OCI-LY7 (cell line): ENCODE measurements around the gene NAP1L3. TPM values are rescaled to one million over a fixed set of nuclear protein-coding genes. Genes with fewer than 3 reads are reported as not detected.
A peak's percentile ranks its signal among the peaks of the same experiment; 100 is the strongest.

Experiments used
- BruUV-seq: library from RNA; stranded (reverse); fragments of 400-500 nt; replicated peaks from 2 replicates; lab custom pipeline; 2021; lab: Mats Ljungman, UMichigan
- CTCF ChIA-PET: fragments of 300-600 bp; sonication (Branson Sonifier 250); formaldehyde crosslinking; loops from one replicate; lab custom pipeline; 2022; ENCODE audit warnings: antibody characterized with exemption; ENCODE audit not compliant: unreplicated experiment; lab: Charles Lee
- POLR2A ChIA-PET: fragments of 300-600 bp; sonication (Branson Sonifier 250); formaldehyde crosslinking; loops from one replicate; lab custom pipeline; 2022; ENCODE audit warnings: antibody characterized with exemption; lab: Charles Lee
- DNase-seq: peaks from one replicate; pipeline ENCODE4 v3.0.0-alpha.2; 2015; ENCODE audit warnings: low spot score
- H2AFZ ChIP-seq: fragments of 200-600 bp; sonication (generic), shearing (Covaris generic); 2 replicates; pipeline ENCODE4 v1.6.1; 2014; ENCODE audit warnings: mild to moderate bottlenecking, antibody characterized with exemption, low read length, moderate library complexity
- H3K27ac ChIP-seq: fragments of 200-600 bp; sonication (generic); 2 replicates; pipeline ENCODE4 v1.5.1; 2014; ENCODE audit warnings: mixed run types, low read depth, mild to moderate bottlenecking, moderate library complexity, low read length, inconsistent platforms; ENCODE audit not compliant: poor library complexity, severe bottlenecking
- H3K36me3 ChIP-seq: fragments of 200-600 bp; sonication (generic); 2 replicates; pipeline ENCODE4 v1.6.1; 2014; ENCODE audit warnings: mild to moderate bottlenecking, antibody characterized with exemption, low read length, moderate library complexity, mixed read lengths; ENCODE audit not compliant: insufficient read depth
- H3K4me1 ChIP-seq: fragments of 200-600 bp; sonication (generic); 2 replicates; pipeline ENCODE4 v1.5.1; 2014; ENCODE audit warnings: mild to moderate bottlenecking, low read length; ENCODE audit not compliant: insufficient read depth, poor library complexity, severe bottlenecking
- H3K4me2 ChIP-seq: fragments of 200-600 bp; sonication (generic); 2 replicates; pipeline ENCODE4 v1.6.1; 2014; ENCODE audit warnings: mild to moderate bottlenecking, low read length
- H3K4me3 ChIP-seq: fragments of 200-600 bp; sonication (generic); 2 replicates; pipeline ENCODE4 v1.5.1; 2014; ENCODE audit warnings: mild to moderate bottlenecking, low read depth, low read length; ENCODE audit not compliant: poor library complexity, severe bottlenecking
- H3K79me2 ChIP-seq: fragments of 200-600 bp; sonication (generic); 2 replicates; pipeline ENCODE4 v1.6.1; 2016; ENCODE audit warnings: low read depth, mild to moderate bottlenecking, low read length, moderate library complexity, mixed read lengths; ENCODE audit not compliant: insufficient read depth
- H3K9me2 ChIP-seq: fragments of 200-600 bp; sonication (generic); 2 replicates; pipeline ENCODE4 v1.6.1; 2016; ENCODE audit warnings: mild to moderate bottlenecking, low read length, mixed read lengths; ENCODE audit not compliant: insufficient read depth
- H3K9me3 ChIP-seq: fragments of 200-600 bp; sonication (generic); 2 replicates; pipeline ENCODE4 v1.6.1; 2014; ENCODE audit warnings: mild to moderate bottlenecking, mixed run types, low read length, mixed read lengths
- H4K20me1 ChIP-seq: fragments of 200-600 bp; sonication (generic); 2 replicates; pipeline ENCODE4 v1.6.1; 2014; ENCODE audit warnings: mild to moderate bottlenecking, antibody characterized with exemption, low read length, moderate library complexity, mixed read lengths; ENCODE audit not compliant: insufficient read depth
- CTCF ChIP-seq: fragments of 200-600 bp; sonication (generic); conservative IDR thresholded peaks from 2 replicates; pipeline ENCODE4 v1.5.1; 2014; ENCODE audit warnings: mild to moderate bottlenecking, antibody characterized with exemption, low read length, moderate library complexity, mixed read lengths
- EZH2phosphoT487 ChIP-seq: fragments of 200-600 bp; sonication (generic); IDR thresholded peaks from 2 replicates; pipeline ENCODE4 v1.6.1; 2018; ENCODE audit warnings: low read depth, borderline replicate concordance, mild to moderate bottlenecking, mixed run types, antibody characterized with exemption, low read length, moderate library complexity, mixed read lengths
- intact Hi-C: fragments of 100-400 bp; cut with micrococcal nuclease; formaldehyde crosslinking; loops from one replicate; pipeline ENCODE4 v1.10.0; 2022; ENCODE audit not compliant: unreplicated experiment
- total RNA-seq, 2 experiments: library from RNA; depleted of rRNA in 1 of 2; stranded (reverse); fragments of >200 nt in 1 of 2; shearing (Covaris generic) in 1 of 2; gene quantifications; 2 replicates each; pipeline ENCODE4 v1.2.3, GENCODE V29; 2014 to 2022

NAP1L3 gene
- total RNA-seq, 2 experiments from 2014 or later: not detected

DNA sequence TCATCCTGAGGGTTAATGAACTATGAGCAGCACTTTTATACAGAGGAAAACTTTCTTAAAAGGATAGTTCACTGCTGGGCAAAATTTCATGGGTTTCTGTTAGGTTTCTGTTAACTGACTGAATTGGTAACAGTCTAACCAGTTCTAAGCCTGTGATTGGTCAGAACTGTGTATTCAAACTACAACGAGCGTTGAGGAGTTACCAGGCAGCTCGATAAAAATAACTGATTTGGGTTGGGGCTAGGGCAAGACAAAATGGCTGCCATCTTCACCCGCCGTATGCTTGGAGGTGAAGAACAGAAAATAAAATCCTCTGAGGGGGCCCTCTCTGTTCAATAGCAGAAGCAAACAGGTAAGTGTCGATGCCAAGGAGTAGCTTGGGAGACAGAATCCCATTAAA is 22.6 kb upstream of the NAP1L3 start:
- CTCF ChIA-PET: interaction anchor here (0.6 kb wide), 1 partner anchor 17 kb away, joined by 3 read pairs; no protein-coding TSS in a partner anchor
- no peak for DNase-seq
- Histone ChIP-seq H3K4me2 (no peak overlapping the region), H3K9me3 (no peaks in the 10 kb centered on the region), H3K27ac (no peak overlapping the region), H3K36me3 (no peaks in the 10 kb centered on the region), H3K9me2 (no peaks in the 10 kb centered on the region), H2AFZ (no peak overlapping the region), H4K20me1 (no peaks in the 10 kb centered on the region), H3K4me1 (no peaks in the 10 kb centered on the region), H3K79me2 (no peaks in the 10 kb centered on the region), H3K4me3 (no peak overlapping the region)
- intact Hi-C loops: no loop called here
- TF ChIP-seq EZH2phosphoT487 (no peak), CTCF (no peak)
- BruUV-seq: no TSS peak
- POLR2A ChIA-PET: no interaction called here

DNA sequence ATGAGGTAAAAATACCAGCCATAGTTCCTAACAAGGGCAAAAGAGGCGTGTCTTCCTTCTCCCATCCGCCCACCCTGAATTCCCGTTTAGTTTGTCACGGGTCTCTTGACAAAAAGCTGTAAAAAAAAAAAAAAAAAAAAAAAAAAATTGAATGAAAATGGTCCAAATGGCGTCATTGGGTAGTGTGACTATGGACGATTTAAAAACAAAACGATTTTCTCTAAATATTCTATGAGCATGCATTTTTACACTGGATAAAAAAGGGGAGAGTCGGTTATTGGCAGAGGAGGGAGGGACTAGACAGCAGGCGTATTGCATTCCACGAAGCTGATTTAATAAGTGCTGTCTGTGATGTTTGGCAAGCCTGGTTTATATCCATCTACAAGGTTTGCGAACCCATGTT is 492 bp upstream of the NAP1L3 start, which contains the start of gene FAM133A:
FAM133A (plus strand) TSS at position 338 of the 403 bp plus-strand sequence. CDS start 35,214 bp downstream, outside the sequence.
- ChIA-PET CTCF (no interaction called here), POLR2A (no interaction called here)
- H4K20me1 ChIP-seq: no peaks in the 10 kb centered on the region
- intact Hi-C loops: no loop called here
- H3K4me1 ChIP-seq: no peaks in the 10 kb centered on the region
- H3K9me3 ChIP-seq: no peaks in the 10 kb centered on the region
- no peak for DNase-seq
- H3K4me2 ChIP-seq: peak within 1 kb of the TSS; percentile 12; the same call in 1 of the 2 replicates
- H3K9me2 ChIP-seq: no peaks in the 10 kb centered on the region
- H3K27ac ChIP-seq: no peak within 1 kb of the TSS
- no peak within 1 kb of the TSS for H3K4me3 ChIP-seq
- H3K79me2 ChIP-seq: no peaks in the 10 kb centered on the region
- H2AFZ ChIP-seq: no peak within 1 kb of the TSS
- BruUV-seq: no TSS peak
- TF ChIP-seq EZH2phosphoT487: no peak
- TF ChIP-seq CTCF: no peak
- no peaks in the 10 kb centered on the region for H3K36me3 ChIP-seq

- H3K4me3 ChIP-seq: no peak overlapping the region
- H3K9me3 ChIP-seq: no peaks in the 10 kb centered on the region
- H3K27ac ChIP-seq: no peak overlapping the region
- no peak for DNase-seq
- BruUV-seq: no TSS peak
- no peaks in the 10 kb centered on the region for H3K9me2 ChIP-seq
- ChIA-PET CTCF (no interaction called here), POLR2A (no interaction called here)
- intact Hi-C loops: no loop called here
- no peaks in the 10 kb centered on the region for H3K4me1 ChIP-seq
- H3K4me2 ChIP-seq: no peak overlapping the region
- no peak overlapping the region for H2AFZ ChIP-seq
- H3K79me2 ChIP-seq: no peaks in the 10 kb centered on the region
- no peaks in the 10 kb centered on the region for H3K36me3 ChIP-seq
- no peak for TF ChIP-seq EZH2phosphoT487
- TF ChIP-seq CTCF: no peak
- H4K20me1 ChIP-seq: no peaks in the 10 kb centered on the region
Observed at GRCh38 chrX:93660575-93660974, 12.8 kb downstream of the NAP1L3 start.
